HEK293 (cell line): ENCODE measurements around the gene PPP2R2B.

Source experiments
- CTCF ChIA-PET: fragments of 350-600 bp; formaldehyde crosslinking; extraction: SDS; loops from one replicate; lab custom pipeline; 2021; ENCODE audit warnings: antibody characterized with exemption; lab: Yijun Ruan, JAX
- POLR2A ChIA-PET: fragments of 300-600 bp; formaldehyde crosslinking; extraction: SDS; loops from one replicate; lab custom pipeline; 2020; ENCODE audit warnings: antibody characterized with exemption, inconsistent platforms; lab: Yijun Ruan, JAX
- H3K27ac ChIP-seq: fragments of 200-500 bp; sonication (Bioruptor generic); 2 replicates; pipeline ENCODE4 v1.5.1; 2014; ENCODE audit warnings: low read depth, low read length, control low read depth, inconsistent platforms; ENCODE audit errors: extremely low read depth
- H3K36me3 ChIP-seq, 2 experiments: fragments of 200-500 bp in 1 of 2; sonication (Bioruptor generic) in 1 of 2; 1 replicate in 1 of 2; 2 replicates in 1 of 2; pipeline ENCODE4 v1.5.1; 2014 to 2017; ENCODE audit warnings: inconsistent platforms in 2 of 2, low read length in 2 of 2; ENCODE audit not compliant: control insufficient read depth in 2 of 2, insufficient read depth in 1 of 2
- H3K4me1 ChIP-seq: fragments of 200-500 bp; sonication (Bioruptor generic); 2 replicates; pipeline ENCODE4 v1.5.1; 2014; ENCODE audit warnings: mild to moderate bottlenecking, low read length, inconsistent platforms; ENCODE audit not compliant: control insufficient read depth, insufficient read depth
- H3K4me3 ChIP-seq: 2 replicates; pipeline ENCODE4 v1.5.1; 2011; ENCODE audit warnings: low read depth, mild to moderate bottlenecking, control low read depth, low read length, moderate library complexity
- H3K9me3 ChIP-seq: fragments of 200-500 bp; sonication (Bioruptor generic); 2 replicates; pipeline ENCODE4 v1.5.1; 2014; ENCODE audit warnings: low read depth, low read length, inconsistent platforms; ENCODE audit not compliant: control insufficient read depth, insufficient read depth
- BCL11A ChIP-seq: fragments of 450-650 bp; formaldehyde crosslinking; IDR thresholded peaks from 2 replicates; pipeline ENCODE4 v1.5.1; 2016; ENCODE audit warnings: low read depth, missing biosample characterization, missing genetic modification characterization
- EGR2 ChIP-seq: fragments of 450-650 bp; formaldehyde crosslinking; IDR thresholded peaks from 2 replicates; pipeline ENCODE4 v1.5.1; 2016; ENCODE audit warnings: low read depth, missing biosample characterization, missing genetic modification characterization
- HOXA7 ChIP-seq: sonication (generic); formaldehyde crosslinking; IDR thresholded peaks from 2 replicates; pipeline ENCODE4 v1.8.1; 2022; ENCODE audit warnings: missing genetic modification reagents, borderline replicate concordance
- KLF8 ChIP-seq: fragments of 450-650 bp; formaldehyde crosslinking; IDR thresholded peaks from 2 replicates; pipeline ENCODE4 v1.5.1; 2016; ENCODE audit warnings: missing biosample characterization, missing genetic modification characterization
- SCRT2 ChIP-seq: fragments of 450-650 bp; formaldehyde crosslinking; IDR thresholded peaks from 2 replicates; pipeline ENCODE4 v1.5.1; 2016; ENCODE audit warnings: missing biosample characterization, missing genetic modification characterization
- TSHZ1 ChIP-seq: fragments of 450-650 bp; formaldehyde crosslinking; IDR thresholded peaks from 2 replicates; pipeline ENCODE4 v1.5.1; 2016; ENCODE audit warnings: missing biosample characterization, missing genetic modification characterization, borderline replicate concordance
- ZBTB17 ChIP-seq: fragments of 450-650 bp; formaldehyde crosslinking; IDR thresholded peaks from 2 replicates; pipeline ENCODE4 v1.5.1; 2016; ENCODE audit warnings: missing biosample characterization, missing genetic modification characterization
- ZBTB26 ChIP-seq: fragments of 450-650 bp; formaldehyde crosslinking; optimal IDR thresholded peaks from 2 replicates; pipeline ENCODE3; 2016; ENCODE audit warnings: missing biosample characterization, mild to moderate bottlenecking, missing genetic modification characterization
- ZNF132 ChIP-seq: fragments of 450-650 bp; formaldehyde crosslinking; IDR thresholded peaks from 2 replicates; pipeline ENCODE4 v1.5.1; 2017; ENCODE audit warnings: missing biosample characterization, missing genetic modification characterization, borderline replicate concordance
- ZNF157 ChIP-seq: fragments of 450-650 bp; formaldehyde crosslinking; IDR thresholded peaks from 2 replicates; pipeline ENCODE4 v1.5.1; 2016; ENCODE audit warnings: missing biosample characterization, missing genetic modification characterization
- ZNF23 ChIP-seq: fragments of 450-650 bp; formaldehyde crosslinking; IDR thresholded peaks from 2 replicates; pipeline ENCODE4 v1.5.1; 2016; ENCODE audit warnings: missing biosample characterization, missing genetic modification characterization, borderline replicate concordance
- ZNF292 ChIP-seq: fragments of 450-650 bp; formaldehyde crosslinking; IDR thresholded peaks from 2 replicates; pipeline ENCODE4 v1.5.1; 2016; ENCODE audit warnings: low read depth, missing biosample characterization, missing genetic modification characterization, borderline replicate concordance
- ZNF366 ChIP-seq: fragments of 450-650 bp; formaldehyde crosslinking; conservative IDR thresholded peaks from 2 replicates; pipeline ENCODE4 v1.5.1; 2016; ENCODE audit warnings: missing biosample characterization, missing genetic modification characterization
- ZNF394 ChIP-seq: fragments of 450-650 bp; formaldehyde crosslinking; IDR thresholded peaks from 2 replicates; pipeline ENCODE4 v1.5.1; 2016; ENCODE audit warnings: missing biosample characterization, missing genetic modification characterization, mild to moderate bottlenecking, moderate library complexity, borderline replicate concordance
- ZNF404 ChIP-seq: fragments of 450-650 bp; formaldehyde crosslinking; IDR thresholded peaks from 2 replicates; pipeline ENCODE4 v1.5.1; 2017; ENCODE audit warnings: missing biosample characterization, missing genetic modification characterization
- ZNF449 ChIP-seq: fragments of 450-650 bp; formaldehyde crosslinking; IDR thresholded peaks from 2 replicates; pipeline ENCODE4 v1.5.1; 2017; ENCODE audit warnings: missing biosample characterization, mild to moderate bottlenecking, missing genetic modification characterization, moderate library complexity
- ZNF571 ChIP-seq: fragments of 450-650 bp; formaldehyde crosslinking; IDR thresholded peaks from 2 replicates; pipeline ENCODE4 v1.5.0; 2017; ENCODE audit warnings: missing biosample characterization, missing genetic modification characterization
- ZNF596 ChIP-seq: fragments of 450-650 bp; IDR thresholded peaks from 2 replicates; pipeline ENCODE4 v1.5.0; 2018; ENCODE audit warnings: missing biosample characterization, mild to moderate bottlenecking, missing genetic modification characterization, moderate library complexity
- ZNF621 ChIP-seq: fragments of 450-650 bp; formaldehyde crosslinking; IDR thresholded peaks from 2 replicates; pipeline ENCODE4 v1.5.1; 2017; ENCODE audit warnings: missing biosample characterization, missing genetic modification characterization
- ZNF624 ChIP-seq: fragments of 450-650 bp; formaldehyde crosslinking; IDR thresholded peaks from 2 replicates; pipeline ENCODE4 v1.5.1; 2017; ENCODE audit warnings: missing biosample characterization, missing genetic modification characterization
- ZNF639 ChIP-seq: fragments of 450-650 bp; formaldehyde crosslinking; IDR thresholded peaks from 2 replicates; pipeline ENCODE4 v1.5.1; 2016; ENCODE audit warnings: missing biosample characterization, missing genetic modification characterization
- ZNF654 ChIP-seq: fragments of 450-650 bp; formaldehyde crosslinking; IDR thresholded peaks from 2 replicates; pipeline ENCODE4 v1.5.1; 2016; ENCODE audit warnings: low read depth, missing biosample characterization, missing genetic modification characterization
- ZNF701 ChIP-seq: fragments of 450-650 bp; formaldehyde crosslinking; IDR thresholded peaks from 2 replicates; pipeline ENCODE4 v1.5.1; 2016; ENCODE audit warnings: missing biosample characterization, missing genetic modification characterization
- ZNF76 ChIP-seq: fragments of 450-650 bp; formaldehyde crosslinking; IDR thresholded peaks from 2 replicates; pipeline ENCODE4; 2016; ENCODE audit warnings: low read depth, missing biosample characterization, missing genetic modification characterization, borderline replicate concordance
- ZNF791 ChIP-seq: fragments of 450-650 bp; formaldehyde crosslinking; IDR thresholded peaks from 2 replicates; pipeline ENCODE4 v1.5.1; 2016; ENCODE audit warnings: missing biosample characterization, missing genetic modification characterization
- ZSCAN16 ChIP-seq: fragments of 450-650 bp; formaldehyde crosslinking; IDR thresholded peaks from 2 replicates; pipeline ENCODE4 v1.5.1; 2016; ENCODE audit warnings: missing biosample characterization, missing genetic modification characterization

PPP2R2B gene

GRCh38 chr5:146706321-146706972 is 172.1 kb downstream of the PPP2R2B start (continued):
- TF ChIP-seq ZNF449 (tag by site-specific recombination), result no peak
- no peak for TF ChIP-seq ZBTB17 (tag by site-specific recombination)
- no peak for TF ChIP-seq ZNF132
- TF ChIP-seq ZNF639, result no peak
- no peak for TF ChIP-seq HOXA7 (CRISPR knock-in tag)
- no peak for TF ChIP-seq ZNF76 (tag by site-specific recombination)
- TF ChIP-seq ZNF624 (tag by site-specific recombination), result no peak

- Histone ChIP-seq H3K9me3 (no peaks in the 10 kb centered on the region), H3K4me1 (no peaks in the 10 kb centered on the region), H3K4me3 (no peak overlapping the region), H3K36me3 (no peaks in the 10 kb centered on the region), H3K27ac (no peak overlapping the region)
- ChIA-PET POLR2A (no interaction called here), CTCF (interaction anchor here (0.6 to 0.9 kb wide), 4 partner anchors 8 to 319 kb away, joined by 3 to 4 read pairs (median 3); no protein-coding TSS in a partner anchor)
- TF ChIP-seq ZNF791 (tag by site-specific recombination) (no peak), SCRT2 (tag by site-specific recombination) (no peak), ZNF701 (no peak), ZBTB26 (tag by site-specific recombination) (no peak), ZSCAN16 (no peak), EGR2 (tag by site-specific recombination) (no peak), ZNF404 (tag by site-specific recombination) (no peak), ZNF596 (tag by site-specific recombination) (no peak), ZNF292 (tag by site-specific recombination) (no peak), ZNF394 (tag by site-specific recombination) (no peak), ZNF654 (tag by site-specific recombination) (no peak), BCL11A (no peak), ZNF571 (no peak), TSHZ1 (tag by site-specific recombination) (no peak), ZNF157 (tag by site-specific recombination) (no peak), KLF8 (no peak), ZNF621 (no peak), ZNF366 (tag by site-specific recombination) (no peak), ZNF23 (tag by site-specific recombination) (no peak)
These were observed 173.4 kb downstream of the PPP2R2B start for GRCh38 chr5:146704949-146705665.
